Measurements from ENCODE around the gene ZNF532. TPM values are rescaled to one million over a fixed set of nuclear protein-coding genes. Genes with fewer than 3 reads are reported as not detected.

Gene ZNF532
- polyA plus RNA-seq, 3 donors, result 0.76 to 18.5 (median 1.7) TPM

DNA sequence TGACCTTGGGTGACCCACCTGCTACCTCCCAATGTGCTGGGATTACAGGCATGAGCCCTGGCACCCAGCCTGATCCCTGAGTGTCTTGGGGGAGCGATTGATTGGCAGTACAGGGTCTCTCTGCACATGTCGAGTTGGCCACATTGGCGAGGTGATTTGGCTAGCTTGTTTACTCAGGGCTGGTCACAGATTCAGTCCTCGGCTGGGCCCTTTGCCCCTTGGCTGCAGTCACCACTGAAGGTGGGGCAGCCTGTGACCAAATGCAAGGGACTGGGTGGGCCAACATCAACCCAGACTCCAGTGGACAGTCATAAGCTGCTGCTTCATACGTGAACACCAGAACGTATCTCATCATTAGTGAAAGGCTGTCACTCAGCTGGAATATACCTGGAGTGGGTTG is 114.9 kb downstream of the ZNF532 start:
- H3K36me3 ChIP-seq (replicated peaks in 1 of 2; ENCODE audit: control insufficient read depth in 1 of 2, insufficient read depth in 2 of 2, low read length in 2 of 2), result no peaks in the 10 kb centered on the region

DNA sequence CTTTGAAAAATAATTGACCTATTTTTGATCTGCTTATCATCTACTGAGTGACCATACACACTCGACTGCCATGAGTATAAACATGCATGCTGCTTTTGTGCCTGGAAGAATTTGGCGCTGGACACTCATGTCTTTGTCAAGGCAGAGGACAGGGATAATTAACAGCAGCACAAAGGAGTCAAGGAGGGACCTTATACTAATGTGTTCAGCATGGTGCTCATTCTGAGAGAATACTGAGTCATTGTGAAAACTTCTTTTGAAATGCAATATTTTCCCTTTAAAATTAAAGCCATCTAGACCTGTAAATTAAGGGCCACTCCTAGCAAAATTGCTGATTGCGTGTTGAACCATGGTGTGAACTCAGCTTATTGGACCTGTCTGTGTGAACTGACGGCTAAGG is 116.3 kb downstream of the ZNF532 start:
- DNase-seq, result no peak
- Histone ChIP-seq H2AFZ (ENCODE audit: insufficient read depth, low read depth, low read length, poor library complexity, severe bottlenecking) (no peak overlapping the region), H3K9ac (ENCODE audit: insufficient read depth, low read length, poor library complexity, severe bottlenecking) (no peak overlapping the region), H3K4me2 (replicated peaks; ENCODE audit: extremely low read depth, low read length, poor library complexity, severe bottlenecking) (no peak overlapping the region), H3K4me1 (ENCODE audit: control insufficient read depth in 1 of 2, insufficient read depth in 2 of 2, low read length in 2 of 2) (no peaks in the 10 kb centered on the region), H3K79me2 (ENCODE audit: insufficient read depth, low read length) (no peaks in the 10 kb centered on the region), H3K9me3 (replicated peaks in 1 of 2; ENCODE audit: control insufficient read depth in 1 of 2, insufficient read depth in 1 of 2, low read length in 2 of 2) (no peaks in the 10 kb centered on the region), H4K20me1 (ENCODE audit: insufficient read depth, low read length) (no peaks in the 10 kb centered on the region), H3K36me3 (replicated peaks in 1 of 2; ENCODE audit: control insufficient read depth in 1 of 2, insufficient read depth in 2 of 2, low read length in 2 of 2) (no peaks in the 10 kb centered on the region), H3K27me3 (ENCODE audit: control insufficient read depth in 2 of 2, insufficient read depth in 2 of 2, low read length in 2 of 2) (no peaks in the 10 kb centered on the region), H3K27ac (ENCODE audit: low read depth in 1 of 2, low read length in 2 of 2) (no peak overlapping the region), H3K4me3 (replicated peaks in 1 of 3; ENCODE audit: low read depth in 2 of 3, low read length in 3 of 3) (no peak overlapping the region)
- no peak overlapping the region for H3K4me3 Mint-ChIP-seq
- H3K36me3 Mint-ChIP-seq, result peaks cover 7 to 32% of the 10 kb centered on the region in 2 donors
- H3K27me3 Mint-ChIP-seq (ENCODE audit: low read depth in 3 of 3), result peaks cover 1 to 3% (median 3%) of the 10 kb centered on the region in 3 donors
- intact Hi-C loops (cut with micrococcal nuclease), result no loop called here
- 94% methylated on average over 4 of the region's 4 CpGs for WGBS (ENCODE audit: insufficient coverage)
- TF ChIP-seq, protein P1, sequence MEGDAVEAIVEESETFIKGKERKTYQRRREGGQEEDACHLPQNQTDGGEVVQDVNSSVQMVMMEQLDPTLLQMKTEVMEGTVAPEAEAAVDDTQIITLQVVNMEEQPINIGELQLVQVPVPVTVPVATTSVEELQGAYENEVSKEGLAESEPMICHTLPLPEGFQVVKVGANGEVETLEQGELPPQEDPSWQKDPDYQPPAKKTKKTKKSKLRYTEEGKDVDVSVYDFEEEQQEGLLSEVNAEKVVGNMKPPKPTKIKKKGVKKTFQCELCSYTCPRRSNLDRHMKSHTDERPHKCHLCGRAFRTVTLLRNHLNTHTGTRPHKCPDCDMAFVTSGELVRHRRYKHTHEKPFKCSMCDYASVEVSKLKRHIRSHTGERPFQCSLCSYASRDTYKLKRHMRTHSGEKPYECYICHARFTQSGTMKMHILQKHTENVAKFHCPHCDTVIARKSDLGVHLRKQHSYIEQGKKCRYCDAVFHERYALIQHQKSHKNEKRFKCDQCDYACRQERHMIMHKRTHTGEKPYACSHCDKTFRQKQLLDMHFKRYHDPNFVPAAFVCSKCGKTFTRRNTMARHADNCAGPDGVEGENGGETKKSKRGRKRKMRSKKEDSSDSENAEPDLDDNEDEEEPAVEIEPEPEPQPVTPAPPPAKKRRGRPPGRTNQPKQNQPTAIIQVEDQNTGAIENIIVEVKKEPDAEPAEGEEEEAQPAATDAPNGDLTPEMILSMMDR (IDR thresholded peaks at IDR 0.05), result no peak
- no peaks in the 10 kb centered on the region for H3K9me3 Mint-ChIP-seq
- H3K27ac Mint-ChIP-seq, result peak overlapping the region in 1 of 7 donors; percentile 45
- H3K4me1 Mint-ChIP-seq, result peaks cover 5% of the 10 kb centered on the region

More for the DNA sequence above, 114.9 kb downstream of the ZNF532 start:
- Histone ChIP-seq H3K4me2 (replicated peaks; ENCODE audit: extremely low read depth, low read length, poor library complexity, severe bottlenecking) (no peak overlapping the region), H4K20me1 (ENCODE audit: insufficient read depth, low read length) (no peaks in the 10 kb centered on the region), H3K4me3 (replicated peaks in 1 of 3; ENCODE audit: low read depth in 2 of 3, low read length in 3 of 3) (no peak overlapping the region), H2AFZ (ENCODE audit: insufficient read depth, low read depth, low read length, poor library complexity, severe bottlenecking) (no peak overlapping the region), H3K9ac (ENCODE audit: insufficient read depth, low read length, poor library complexity, severe bottlenecking) (no peak overlapping the region), H3K4me1 (ENCODE audit: control insufficient read depth in 1 of 2, insufficient read depth in 2 of 2, low read length in 2 of 2) (peaks cover 2 to 4% of the 10 kb centered on the region in 2 donors), H3K79me2 (ENCODE audit: insufficient read depth, low read length) (no peaks in the 10 kb centered on the region), H3K27ac (ENCODE audit: low read depth in 1 of 2, low read length in 2 of 2) (no peak overlapping the region), H3K27me3 (ENCODE audit: control insufficient read depth in 2 of 2, insufficient read depth in 2 of 2, low read length in 2 of 2) (no peaks in the 10 kb centered on the region), H3K9me3 (replicated peaks in 1 of 2; ENCODE audit: control insufficient read depth in 1 of 2, insufficient read depth in 1 of 2, low read length in 2 of 2) (no peaks in the 10 kb centered on the region)
- Mint-ChIP-seq H3K4me3 (no peak overlapping the region), H3K27ac (no peak overlapping the region), H3K9me3 (no peaks in the 10 kb centered on the region), H3K27me3 (ENCODE audit: low read depth in 3 of 3) (peaks cover 1 to 3% (median 3%) of the 10 kb centered on the region in 3 donors), H3K4me1 (peaks cover 15% of the 10 kb centered on the region), H3K36me3 (peaks cover 7 to 32% of the 10 kb centered on the region in 2 donors)
- TF ChIP-seq, protein P1 (IDR thresholded peaks at IDR 0.05), result no peak
- WGBS (ENCODE audit: insufficient coverage), result 94% methylated on average over 5 of the region's 6 CpGs
- intact Hi-C loops (cut with micrococcal nuclease), result no loop called here
- no peak for DNase-seq

Data from CD14-positive monocyte (primary cell).